Karpas-422 (cell line): ENCODE data around the gene CKLF. TPM values are rescaled to one million over a fixed set of nuclear protein-coding genes. Genes with fewer than 3 reads are reported as not detected.

Experiments used
- DNase-seq: peaks from one replicate; pipeline ENCODE4 v3.0.0-alpha.2; 2015
- H2AFZ ChIP-seq: fragments of 200-600 bp; sonication (generic); 2 replicates; pipeline ENCODE4 v1.6.1; 2014; ENCODE audit warnings: antibody characterized with exemption, low read length, mixed read lengths
- H3K27ac ChIP-seq: fragments of 200-600 bp; sonication (generic); 2 replicates; pipeline ENCODE4 v1.5.1; 2014; ENCODE audit warnings: mild to moderate bottlenecking, low read length, moderate library complexity
- H3K27me3 ChIP-seq: fragments of 200-600 bp; sonication (generic); 2 replicates; pipeline ENCODE4 v1.6.1; 2014; ENCODE audit warnings: low read length, mixed read lengths
- H3K36me3 ChIP-seq: fragments of 200-600 bp; sonication (generic); 2 replicates; pipeline ENCODE4 v1.6.1; 2014; ENCODE audit warnings: low read length, mixed read lengths; ENCODE audit not compliant: insufficient read depth
- H3K4me1 ChIP-seq: fragments of 200-600 bp; sonication (generic); 2 replicates; pipeline ENCODE4 v1.6.1; 2014; ENCODE audit warnings: mild to moderate bottlenecking, low read length, mixed read lengths
- H3K4me2 ChIP-seq: fragments of 200-600 bp; sonication (generic); 2 replicates; pipeline ENCODE4 v1.6.1; 2014; ENCODE audit warnings: low read length, low read depth, mild to moderate bottlenecking; ENCODE audit not compliant: poor library complexity, severe bottlenecking
- H3K4me3 ChIP-seq: fragments of 200-600 bp; sonication (generic); 2 replicates; pipeline ENCODE4 v1.5.1; 2014; ENCODE audit warnings: mild to moderate bottlenecking, antibody characterized with exemption, low read length, mixed read lengths
- H3K79me2 ChIP-seq: fragments of 200-600 bp; sonication (generic); 2 replicates; pipeline ENCODE4 v1.6.1; 2014; ENCODE audit warnings: mild to moderate bottlenecking, low read length, mixed read lengths
- H3K9ac ChIP-seq: fragments of 200-600 bp; sonication (generic); 2 replicates; pipeline ENCODE4 v1.6.0; 2014; ENCODE audit warnings: low read length
- H3K9me2 ChIP-seq: fragments of 200-600 bp; sonication (generic), shearing (Covaris generic); replicated peaks from 2 replicates; pipeline ENCODE4 v1.6.0; 2014; ENCODE audit warnings: mild to moderate bottlenecking, low read length, moderate library complexity; ENCODE audit not compliant: insufficient read depth
- H3K9me3 ChIP-seq: fragments of 300-700, 200-600 bp; sonication (generic); 2 replicates; pipeline ENCODE4 v1.6.1; 2014; ENCODE audit warnings: low read length, mixed read lengths
- H4K20me1 ChIP-seq: fragments of 200-600 bp; sonication (generic); 2 replicates; pipeline ENCODE4 v1.6.1; 2014; ENCODE audit warnings: mild to moderate bottlenecking, antibody characterized with exemption, low read length, low read depth; ENCODE audit not compliant: insufficient read depth
- total RNA-seq: library from RNA; depleted of rRNA; stranded (reverse); fragments of >200 nt; shearing (Covaris generic); gene quantifications from 2 replicates; pipeline ENCODE4 v1.2.3, GENCODE V29; 2014; ENCODE audit warnings: low replicate concordance

The CKLF gene
- total RNA-seq, 1 experiment from 2014 or later = 61.3 TPM

- Histone ChIP-seq H3K27ac (no peak overlapping the region), H3K4me2 (no peak overlapping the region), H2AFZ (no peak overlapping the region), H3K4me1 (no peaks in the 10 kb centered on the region), H3K79me2 (no peaks in the 10 kb centered on the region), H3K9me2 (no peaks in the 10 kb centered on the region), H3K36me3 (no peaks in the 10 kb centered on the region), H3K4me3 (no peak overlapping the region), H3K9ac (no peak overlapping the region), H4K20me1 (no peaks in the 10 kb centered on the region), H3K27me3 (no peaks in the 10 kb centered on the region), H3K9me3 (no peaks in the 10 kb centered on the region)
- DNase-seq = no peak
Observed at GRCh38 chr16:66575060-66575459, 22.7 kb downstream of the CKLF start.

- no peaks in the 10 kb centered on the region for H3K79me2 ChIP-seq
- H3K36me3 ChIP-seq = no peaks in the 10 kb centered on the region
- no peaks in the 10 kb centered on the region for H3K9me3 ChIP-seq
- H3K4me1 ChIP-seq = no peaks in the 10 kb centered on the region
- no peaks in the 10 kb centered on the region for H3K9me2 ChIP-seq
- no peaks in the 10 kb centered on the region for H4K20me1 ChIP-seq
- DNase-seq = no peak
- no peaks in the 10 kb centered on the region for H3K27me3 ChIP-seq
- no peak overlapping the region for H3K27ac ChIP-seq
- H3K4me3 ChIP-seq = no peak overlapping the region
- H3K4me2 ChIP-seq = no peak overlapping the region
- no peak overlapping the region for H3K9ac ChIP-seq
- no peak overlapping the region for H2AFZ ChIP-seq
Observed at GRCh38 chr16:66576296-66576695, 23.9 kb downstream of the CKLF start.

- Histone ChIP-seq H3K27ac (no peak within 1 kb of the TSS), H3K9me3 (no peaks in the 10 kb centered on the region), H2AFZ (no peak within 1 kb of the TSS), H3K27me3 (no peaks in the 10 kb centered on the region), H4K20me1 (no peaks in the 10 kb centered on the region), H3K9ac (no peak within 1 kb of the TSS), H3K9me2 (no peaks in the 10 kb centered on the region), H3K4me3 (no peak within 1 kb of the TSS), H3K36me3 (no peaks in the 10 kb centered on the region), H3K79me2 (no peaks in the 10 kb centered on the region), H3K4me2 (no peak within 1 kb of the TSS), H3K4me1 (no peaks in the 10 kb centered on the region)
- no peak for DNase-seq
Observed at GRCh38 chr16:66578651-66579531, 26.5 kb downstream of the CKLF start, which contains the start of gene CMTM2. CMTM2 (plus strand) TSS chr16:66579463; CDS start chr16:66579608, 145 bp downstream.

- Histone ChIP-seq H3K27ac (no peak overlapping the region), H3K9me2 (no peaks in the 10 kb centered on the region), H3K9me3 (no peaks in the 10 kb centered on the region), H3K4me2 (no peak overlapping the region), H3K36me3 (no peaks in the 10 kb centered on the region), H3K4me3 (no peak overlapping the region), H3K9ac (no peak overlapping the region), H3K79me2 (no peaks in the 10 kb centered on the region), H4K20me1 (no peaks in the 10 kb centered on the region), H3K27me3 (no peaks in the 10 kb centered on the region), H2AFZ (no peak overlapping the region), H3K4me1 (no peaks in the 10 kb centered on the region)
- DNase-seq = no peak
Observed at GRCh38 chr16:66580605-66581209, 28.3 kb downstream of the CKLF start.

GRCh38 chr16:66581246-66581952 is 29.0 kb downstream of the CKLF start:
- H3K4me3 ChIP-seq = no peak overlapping the region
- H3K9ac ChIP-seq = no peak overlapping the region
- no peaks in the 10 kb centered on the region for H3K9me2 ChIP-seq
- no peak overlapping the region for H3K4me2 ChIP-seq
- H3K9me3 ChIP-seq = no peaks in the 10 kb centered on the region
- no peaks in the 10 kb centered on the region for H3K27me3 ChIP-seq
- no peaks in the 10 kb centered on the region for H3K36me3 ChIP-seq
- DNase-seq = no peak
- H3K79me2 ChIP-seq = no peaks in the 10 kb centered on the region
- H4K20me1 ChIP-seq = no peaks in the 10 kb centered on the region
- no peaks in the 10 kb centered on the region for H3K4me1 ChIP-seq
- no peak overlapping the region for H3K27ac ChIP-seq
- no peak overlapping the region for H2AFZ ChIP-seq

- Histone ChIP-seq H3K9me3 (no peaks in the 10 kb centered on the region), H3K27me3 (no peaks in the 10 kb centered on the region), H3K79me2 (no peaks in the 10 kb centered on the region), H2AFZ (no peak overlapping the region), H3K36me3 (no peaks in the 10 kb centered on the region), H3K4me2 (no peak overlapping the region), H3K4me3 (no peak overlapping the region), H3K9ac (no peak overlapping the region), H3K9me2 (no peaks in the 10 kb centered on the region), H4K20me1 (0 out of 2 replicates have a peak, but pooled peaks cover 5% of the 10 kb centered on the region), H3K27ac (no peak overlapping the region), H3K4me1 (peaks cover 5% of the 10 kb centered on the region; the same call in 1 of the 2 replicates)
- DNase-seq = no peak
Observed at GRCh38 chr16:66585481-66586239, 33.3 kb downstream of the CKLF start.

DNA sequence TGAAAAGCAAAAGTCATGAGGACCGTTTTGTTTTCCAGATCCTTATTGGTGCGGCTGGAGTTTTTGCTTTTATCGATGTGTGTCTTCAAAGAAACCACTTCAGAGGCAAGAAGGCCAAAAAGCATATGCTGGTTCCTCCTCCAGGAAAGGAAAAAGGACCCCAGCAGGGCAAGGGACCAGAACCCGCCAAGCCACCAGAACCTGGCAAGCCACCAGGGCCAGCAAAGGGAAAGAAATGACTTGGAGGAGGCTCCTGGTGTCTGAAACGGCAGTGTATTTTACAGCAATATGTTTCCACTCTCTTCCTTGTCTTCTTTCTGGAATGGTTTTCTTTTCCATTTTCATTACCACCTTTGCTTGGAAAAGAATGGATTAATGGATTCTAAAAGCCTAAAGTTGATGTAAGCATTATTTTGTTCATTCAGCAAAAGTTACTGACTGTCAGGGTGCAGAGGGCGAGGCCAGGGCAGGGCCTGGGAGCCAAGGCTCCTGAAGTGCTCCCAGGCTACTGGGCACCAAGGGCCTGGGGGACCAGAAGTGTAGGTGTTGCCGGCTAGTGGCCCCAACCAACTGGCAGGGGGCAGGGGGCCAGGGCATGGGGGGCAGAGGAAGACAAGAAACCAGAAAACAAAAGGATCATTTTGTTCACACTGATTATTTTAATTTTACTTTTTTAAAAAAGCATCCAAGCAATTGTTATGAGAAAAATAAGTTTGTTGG is 35.7 kb downstream of the CKLF start:
- Histone ChIP-seq H3K4me3 (no peak overlapping the region), H3K79me2 (no peaks in the 10 kb centered on the region), H3K27ac (no peak overlapping the region), H3K36me3 (no peaks in the 10 kb centered on the region), H3K9ac (no peak overlapping the region), H2AFZ (no peak overlapping the region), H3K4me1 (peaks cover 6% of the 10 kb centered on the region; the same call in 1 of the 2 replicates), H3K27me3 (no peaks in the 10 kb centered on the region), H3K9me2 (no peaks in the 10 kb centered on the region), H4K20me1 (0 out of 2 replicates have a peak, but pooled peaks cover 5% of the 10 kb centered on the region), H3K4me2 (no peak overlapping the region), H3K9me3 (no peaks in the 10 kb centered on the region)
- DNase-seq = no peak
